Upper lobe of left lung (tissue), 4 donors: ENCODE results near the gene ITPR2.

Experiments
- CTCF ChIP-seq, 6 experiments: fragments of 450-650 bp in 4 of 6; fragments of 200-600 bp in 2 of 6; sonication (generic) in 2 of 6; IDR thresholded peaks; one replicate each; pipeline ENCODE4 v1.5.1; 2016 to 2019; ENCODE audit warnings: antibody characterized with exemption in 6 of 6
- EP300 ChIP-seq, 4 donors: sonication (generic); formaldehyde crosslinking; IDR thresholded peaks; one replicate each; pipeline ENCODE4 v1.5.1; 2017; ENCODE audit warnings: antibody characterized with exemption in 4 of 4, control low read depth in 2 of 4
- POLR2A ChIP-seq, 4 donors: fragments of 450-650 bp; IDR thresholded peaks; one replicate each; pipeline ENCODE4 v1.5.1; 2016 to 2017; ENCODE audit warnings: antibody characterized with exemption in 4 of 4, mild to moderate bottlenecking in 2 of 4
- POLR2AphosphoS5 ChIP-seq, 2 donors: sonication (generic); formaldehyde crosslinking; IDR thresholded peaks; one replicate each; pipeline ENCODE4 v1.5.1; 2017; ENCODE audit warnings: antibody characterized with exemption in 2 of 2

- TF ChIP-seq CTCF (IDR thresholded peaks at IDR 0.05) (no peak), POLR2A (IDR thresholded peaks at IDR 0.05) (no peak), EP300 (IDR thresholded peaks at IDR 0.05) (no peak), POLR2AphosphoS5 (IDR thresholded peaks at IDR 0.05) (no peak)
Observed at GRCh38 chr12:26749781-26750180, 83.2 kb downstream of the ITPR2 start.
